ENCODE data around the gene OR2D3.

GRCh38 chr11:6894097-6894496 is 26.7 kb upstream of the OR2D3 start:
- no peak for TF ChIP-seq POLR2A (IDR thresholded peaks at IDR 0.05)
- TF ChIP-seq CTCF (IDR thresholded peaks at IDR 0.05) = no peak
